ENCODE results near the gene TAS1R2.

GRCh38 chr1:18803851-18804250, 55.6 kb downstream of the TAS1R2 start:
- TF ChIP-seq REST (IDR thresholded peaks at IDR 0.05; ENCODE audit: low read depth) (no peak), EGR1 (IDR thresholded peaks at IDR 0.05) (no peak), CEBPB (IDR thresholded peaks at IDR 0.05) (no peak), NFIC (IDR thresholded peaks at IDR 0.05) (no peak), TCF12 (IDR thresholded peaks at IDR 0.05; ENCODE audit: low read depth) (no peak), CREB1 (IDR thresholded peaks at IDR 0.05; ENCODE audit: low read depth) (no peak), USF1 (IDR thresholded peaks at IDR 0.05) (no peak), YY1 (IDR thresholded peaks at IDR 0.05; ENCODE audit: low read depth) (no peak), TAF1 (IDR thresholded peaks at IDR 0.05; ENCODE audit: low read depth) (no peak), MAX (IDR thresholded peaks at IDR 0.05) (no peak), EP300 (IDR thresholded peaks at IDR 0.05; ENCODE audit: borderline replicate concordance) (no peak)
